Fibroblast of skin of right biceps (primary cell): ENCODE results near the gene FOSL1.
"Not testable (repeated sequence)": the region's sequence is repeated elsewhere in the genome, so short reads cannot be mapped to it uniquely, and the experiment has no call there.

Source experiments
- DNase-seq: peaks from one replicate; pipeline ENCODE4 v3.0.0-alpha.2; 2013

The FOSL1 gene

GRCh38 chr11:65895482-65895981, 4.7 kb downstream of the FOSL1 start:
- DNase-seq = no peak

GRCh38 chr11:65894034-65894591, 6.1 kb downstream of the FOSL1 start:
- DNase-seq = no peak

DNA sequence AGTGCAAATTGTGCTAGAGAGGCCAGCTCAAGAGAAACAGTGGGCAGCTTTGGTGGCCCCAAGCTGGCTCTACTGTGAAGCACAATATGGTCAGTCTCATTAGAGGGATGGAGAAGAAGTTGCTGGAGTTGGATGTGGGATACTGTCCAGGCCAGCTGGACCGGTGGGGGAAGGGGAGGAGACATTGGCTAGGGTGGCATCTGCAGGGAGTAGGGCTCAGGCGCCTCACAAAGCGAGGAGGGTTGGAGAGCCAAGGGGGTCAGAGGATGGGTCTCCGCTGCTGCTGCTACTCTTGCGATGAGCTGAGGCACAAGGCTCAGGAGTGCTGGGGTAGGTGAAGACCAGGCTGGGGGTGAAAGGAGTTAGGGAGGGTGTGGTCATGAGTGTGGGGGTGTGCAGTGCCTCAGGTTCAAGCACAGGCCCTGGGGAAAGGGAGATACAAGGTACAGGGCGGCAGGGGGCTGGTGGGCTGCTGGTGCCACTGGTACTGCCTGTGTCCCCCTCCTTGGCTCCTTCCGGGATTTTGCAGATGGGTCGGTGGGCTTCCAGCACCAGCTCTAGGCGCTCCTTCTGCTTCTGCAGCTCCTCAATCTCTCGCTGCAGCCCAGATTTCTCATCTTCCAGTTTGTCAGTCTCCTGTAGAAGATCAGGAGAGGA, 7.4 kb downstream of the FOSL1 start:
- no peak for DNase-seq

DNA sequence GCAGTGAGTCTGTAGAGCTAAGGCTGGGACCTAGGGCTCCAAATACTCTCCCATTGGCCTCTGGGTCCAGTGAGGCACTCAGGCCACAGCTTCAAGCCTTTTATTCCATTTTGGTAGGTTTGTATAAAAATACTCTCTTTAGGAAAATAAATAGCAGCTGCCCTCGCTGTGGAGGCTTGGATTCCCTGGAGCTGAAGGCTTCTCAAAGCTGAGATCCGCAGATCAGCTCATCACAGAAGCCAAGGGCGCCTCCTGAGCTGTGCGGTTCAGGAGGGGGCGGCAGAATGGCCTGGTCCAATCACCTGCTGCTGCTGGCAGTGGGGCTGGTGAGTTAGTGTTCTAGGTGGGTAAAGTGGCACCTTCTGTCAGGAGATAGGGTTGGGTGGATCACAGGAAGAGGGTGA, 8.0 kb downstream of the FOSL1 start:
- DNase-seq = not testable (repeated sequence)

- peak; percentile 49 for DNase-seq
Measured at GRCh38 chr11:65891219-65892136, 8.7 kb downstream of the FOSL1 start.

GRCh38 chr11:65890324-65891218, 9.6 kb downstream of the FOSL1 start, which contains the start of gene CCDC85B:
Gene CCDC85B (plus strand): TSS chr11:65890673. CDS start chr11:65890784, 111 bp downstream.
- DNase-seq = peak; percentile 97

DNA sequence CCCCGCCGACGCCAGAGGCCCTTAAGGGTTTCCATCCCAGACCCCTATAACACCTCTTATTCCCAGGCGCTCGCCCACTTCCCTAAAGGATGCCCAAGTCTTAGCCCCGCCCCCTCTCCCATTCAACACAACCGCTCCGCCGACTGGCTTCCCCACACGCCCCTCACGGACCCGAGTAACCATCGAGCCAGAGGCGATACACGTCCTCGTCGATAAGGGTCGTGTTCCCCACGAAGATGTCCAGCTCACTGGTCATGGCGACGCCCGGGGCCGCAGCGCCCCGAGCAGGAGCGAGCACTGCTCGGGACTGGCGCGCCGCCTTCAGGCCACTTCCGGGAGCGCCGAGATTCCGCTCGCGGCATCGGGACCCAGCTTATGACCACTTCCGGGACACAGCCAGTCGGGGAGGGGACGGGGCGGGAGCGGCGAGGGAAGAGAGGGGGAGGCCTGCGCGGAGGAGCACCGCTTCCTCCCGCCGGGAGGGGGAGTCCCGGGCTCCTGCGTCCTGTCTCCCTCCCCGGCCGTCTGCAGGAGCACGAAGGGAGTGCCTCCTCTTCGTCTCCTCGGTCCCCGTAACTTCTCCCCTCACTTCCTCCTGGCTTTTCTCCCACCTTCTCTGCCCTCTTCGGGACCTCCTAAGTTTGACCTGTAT, 11.9 kb downstream of the FOSL1 start, which contains the start of gene FIBP:
TSS of gene FIBP (minus strand) at position 309 of the 652 bp plus-strand sequence. CDS start at position 256, 53 bp downstream.
- DNase-seq = peak; percentile 98

GRCh38 chr11:65887723-65888162, 12.4 kb downstream of the FOSL1 start:
- peak; percentile 47 for DNase-seq

- DNase-seq = no peak
Measured at GRCh38 chr11:65886826-65887722, 13.1 kb downstream of the FOSL1 start.

GRCh38 chr11:65885808-65886536, 14.2 kb downstream of the FOSL1 start:
- DNase-seq = no peak

DNA sequence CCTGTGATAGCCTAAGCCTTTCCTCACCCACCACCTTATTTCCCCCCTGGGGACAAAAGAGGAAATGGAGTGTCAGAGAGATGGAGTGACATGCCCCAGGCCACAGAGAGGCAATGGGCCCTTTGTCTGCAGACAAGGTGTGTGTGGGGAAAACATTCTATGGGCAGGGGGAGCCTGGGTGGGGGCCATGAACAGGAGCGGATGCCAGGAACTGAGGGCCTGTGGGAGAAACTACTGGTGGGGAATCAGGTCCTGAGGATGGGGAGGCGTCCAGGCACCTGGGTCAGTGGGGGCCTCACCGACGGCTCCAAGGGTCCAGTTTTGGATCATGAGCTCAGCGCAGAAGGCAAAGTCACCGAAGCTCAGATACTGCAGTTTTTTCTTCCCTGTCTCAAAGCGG, 15.0 kb downstream of the FOSL1 start:
- no peak for DNase-seq

DNA sequence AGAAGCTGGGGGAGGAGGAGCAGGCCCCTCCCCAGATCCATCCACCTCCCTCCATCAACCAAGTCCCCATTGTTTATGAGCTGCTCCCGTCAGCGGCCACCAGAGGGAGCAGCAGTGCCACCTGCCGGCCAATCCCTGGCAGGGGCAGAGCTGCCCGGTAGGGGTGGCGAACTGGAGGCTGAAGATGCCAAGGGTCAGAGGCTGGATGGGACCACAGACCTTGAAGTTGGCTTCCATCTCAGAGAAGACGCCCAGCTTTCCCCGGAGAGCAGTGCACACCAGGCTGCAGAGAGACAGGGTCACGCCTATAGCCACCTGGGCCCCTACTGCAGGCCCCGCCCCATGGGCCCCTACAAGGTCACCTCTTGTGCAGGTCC, 15.5 kb downstream of the FOSL1 start:
- DNase-seq = peak; percentile 67

GRCh38 chr11:65883786-65884715, 16.1 kb downstream of the FOSL1 start:
- no peak for DNase-seq

DNA sequence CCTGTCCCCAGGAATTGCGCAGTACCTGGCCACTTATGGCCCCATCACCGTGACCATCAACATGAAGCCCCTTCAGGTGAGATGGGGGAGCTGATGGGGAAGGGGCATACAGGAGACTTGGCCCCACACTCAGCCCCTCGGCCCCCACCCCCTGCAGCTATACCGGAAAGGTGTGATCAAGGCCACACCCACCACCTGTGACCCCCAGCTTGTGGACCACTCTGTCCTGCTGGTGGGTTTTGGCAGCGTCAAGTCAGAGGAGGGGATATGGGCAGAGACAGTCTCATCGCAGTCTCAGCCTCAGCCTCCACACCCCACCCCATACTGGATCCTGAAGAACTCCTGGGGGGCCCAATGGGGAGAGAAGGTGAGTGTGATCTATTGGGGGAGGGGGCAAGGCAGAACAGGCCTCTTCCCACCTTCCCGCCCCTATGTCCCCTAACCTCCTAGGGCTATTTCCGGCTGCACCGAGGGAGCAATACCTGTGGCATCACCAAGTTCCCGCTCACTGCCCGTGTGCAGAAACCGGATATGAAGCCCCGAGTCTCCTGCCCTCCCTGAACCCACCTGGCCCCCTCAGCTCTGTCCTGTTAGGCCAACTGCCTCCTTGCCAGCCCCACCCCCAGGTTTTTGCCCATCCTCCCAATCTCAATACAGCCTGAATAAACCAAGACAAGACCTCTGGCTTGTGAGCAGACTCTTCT, 17.0 kb downstream of the FOSL1 start:
- DNase-seq = no peak

- no peak for DNase-seq
Measured at GRCh38 chr11:65882120-65883057, 17.8 kb downstream of the FOSL1 start.

DNA sequence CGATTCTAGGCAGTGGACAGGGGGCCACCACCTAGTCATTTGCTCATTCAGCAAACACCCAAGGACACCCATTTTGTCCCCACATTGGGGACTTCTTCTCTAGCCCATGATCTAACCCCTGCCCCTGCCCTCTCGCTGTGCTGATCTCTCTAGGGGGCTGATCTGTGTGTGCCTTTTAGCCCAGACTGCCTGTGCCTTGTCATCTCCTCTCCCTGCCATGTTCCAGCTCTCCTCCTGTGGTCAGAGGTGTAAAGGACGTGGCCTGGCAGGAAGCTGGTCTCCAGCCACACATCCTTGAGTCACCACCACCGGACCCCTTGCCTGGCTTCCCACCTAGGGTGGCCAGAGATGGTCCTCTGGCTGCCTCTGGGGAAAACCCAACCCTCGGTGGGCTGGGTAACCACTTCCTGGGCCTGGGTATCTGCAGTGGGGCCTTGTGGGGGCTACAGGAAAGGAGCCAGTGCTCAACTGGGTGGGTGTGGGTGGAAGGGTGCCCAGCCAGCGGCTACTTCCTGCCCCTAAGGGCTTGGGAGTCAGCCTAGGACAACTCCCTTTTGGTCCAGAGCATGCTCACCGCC, 19.3 kb downstream of the FOSL1 start:
- no peak for DNase-seq

- no peak for DNase-seq
Measured at GRCh38 chr11:65880027-65880426, 20.2 kb downstream of the FOSL1 start.
